ENCODE data around the gene NFATC3.
"Not testable (repeated sequence)": the region's sequence is repeated elsewhere in the genome, so short reads cannot be mapped to it uniquely, and the experiment has no call there.

NFATC3 gene

GRCh38 chr16:68128577-68129305 is 43.6 kb downstream of the NFATC3 start:
- no peak for DNase-seq

GRCh38 chr16:68130520-68130919 is 45.4 kb downstream of the NFATC3 start:
- DNase-seq = no peak

- no peak for DNase-seq
Measured at GRCh38 chr16:68131813-68132706, 46.9 kb downstream of the NFATC3 start.

GRCh38 chr16:68133000-68133399 is 47.8 kb downstream of the NFATC3 start:
- not testable (repeated sequence) for DNase-seq

- DNase-seq = no peak
Measured at GRCh38 chr16:68134644-68135043, 49.5 kb downstream of the NFATC3 start.

GRCh38 chr16:68136515-68136914 is 51.3 kb downstream of the NFATC3 start:
- DNase-seq = no peak

GRCh38 chr16:68144008-68144407 is 58.8 kb downstream of the NFATC3 start:
- DNase-seq = no peak

GRCh38 chr16:68146585-68146984 is 61.4 kb downstream of the NFATC3 start:
- DNase-seq = no peak

GRCh38 chr16:68147444-68147843 is 62.3 kb downstream of the NFATC3 start:
- no peak for DNase-seq

- no peak for DNase-seq
Measured at GRCh38 chr16:68149596-68149995, 64.4 kb downstream of the NFATC3 start.

- no peak for DNase-seq
Measured at GRCh38 chr16:68155425-68155824, 70.3 kb downstream of the NFATC3 start.

GRCh38 chr16:68162413-68162812 is 77.2 kb downstream of the NFATC3 start:
- DNase-seq = no peak

- not testable (repeated sequence) for DNase-seq
Measured at GRCh38 chr16:68163275-68163674, 78.1 kb downstream of the NFATC3 start.

- DNase-seq = no peak
Measured at GRCh38 chr16:68166264-68166663, 81.1 kb downstream of the NFATC3 start.

- no peak for DNase-seq
Measured at GRCh38 chr16:68179196-68179795, 94.1 kb downstream of the NFATC3 start.

GRCh38 chr16:68179855-68180254 is 94.7 kb downstream of the NFATC3 start:
- no peak for DNase-seq

GRCh38 chr16:68183046-68183445 is 97.9 kb downstream of the NFATC3 start:
- DNase-seq = no peak

- DNase-seq = no peak
Measured at GRCh38 chr16:68186877-68187276, 101.7 kb downstream of the NFATC3 start.

- no peak for DNase-seq
Measured at GRCh38 chr16:68187505-68187904, 102.3 kb downstream of the NFATC3 start.

- no peak for DNase-seq
Measured at GRCh38 chr16:68188170-68188569, 103.0 kb downstream of the NFATC3 start.

GRCh38 chr16:68190081-68190480 is 104.9 kb downstream of the NFATC3 start:
- DNase-seq = no peak

- no peak for DNase-seq
Measured at GRCh38 chr16:68190736-68191510, 105.8 kb downstream of the NFATC3 start.

- no peak for DNase-seq
Measured at GRCh38 chr16:68194251-68194650, 109.1 kb downstream of the NFATC3 start.
